Activated T-cell treated with anti-CD3 and anti-CD28 coated beads, Interleukin-2, amount 50 U/mL, for 48 hours (primary cell): ENCODE data around the gene CHST6.
"Not testable (repeated sequence)": the region's sequence is repeated elsewhere in the genome, so short reads cannot be mapped to it uniquely, and the experiment has no call there.

Source experiments
- DNase-seq, 2 experiments: peaks; one replicate each; pipeline ENCODE4 v3.0.0-alpha.2; 2020

The CHST6 gene

GRCh38 chr16:75472908-75473877, 22.0 kb downstream of the CHST6 start:
- DNase-seq = no peak

GRCh38 chr16:75471723-75472633, 23.3 kb downstream of the CHST6 start:
- DNase-seq = peak; percentile 38 to 39

- no peak for DNase-seq
Observed at GRCh38 chr16:75466760-75467159, 28.5 kb downstream of the CHST6 start.

GRCh38 chr16:75464122-75464918, 30.9 kb downstream of the CHST6 start, which contains the start of gene TMEM170A:
TSS of gene TMEM170A (minus strand) at chr16:75464689. CDS start at chr16:75464600, 89 bp downstream.
- peak; percentile 99 for DNase-seq

- DNase-seq = peak in 1 of 2 experiments; percentile 56
Observed at GRCh38 chr16:75463389-75464121, 31.7 kb downstream of the CHST6 start.

GRCh38 chr16:75462806-75463205, 32.4 kb downstream of the CHST6 start:
- DNase-seq = no peak

- DNase-seq = no peak
Observed at GRCh38 chr16:75461575-75461974, 33.7 kb downstream of the CHST6 start.

GRCh38 chr16:75460446-75460845, 34.8 kb downstream of the CHST6 start:
- DNase-seq = no peak

GRCh38 chr16:75459691-75460090, 35.5 kb downstream of the CHST6 start:
- no peak for DNase-seq

- no peak for DNase-seq
Observed at GRCh38 chr16:75458439-75458838, 36.8 kb downstream of the CHST6 start.

- no peak for DNase-seq
Observed at GRCh38 chr16:75458029-75458428, 37.2 kb downstream of the CHST6 start.

- no peak for DNase-seq
Observed at GRCh38 chr16:75457485-75458021, 37.7 kb downstream of the CHST6 start.

GRCh38 chr16:75456971-75457370, 38.3 kb downstream of the CHST6 start:
- no peak for DNase-seq

- DNase-seq = not testable (repeated sequence)
Observed at GRCh38 chr16:75456486-75456885, 38.8 kb downstream of the CHST6 start.

- DNase-seq = no peak
Observed at GRCh38 chr16:75455677-75456076, 39.6 kb downstream of the CHST6 start.

GRCh38 chr16:75452464-75453190, 42.6 kb downstream of the CHST6 start:
- DNase-seq = no peak

- DNase-seq = no peak
Observed at GRCh38 chr16:75446416-75446815, 48.8 kb downstream of the CHST6 start.

- no peak for DNase-seq
Observed at GRCh38 chr16:75445298-75445697, 49.9 kb downstream of the CHST6 start.

GRCh38 chr16:75443298-75443697, 51.9 kb downstream of the CHST6 start:
- DNase-seq = no peak

GRCh38 chr16:75433732-75434413, 61.4 kb downstream of the CHST6 start:
- DNase-seq = no peak
